ENCODE measurements around the gene PCED1A. TPM values are rescaled to one million over a fixed set of nuclear protein-coding genes. Genes with fewer than 3 reads are reported as not detected.

Gene PCED1A
- total and polyA plus RNA-seq, 9 of the 15 experiments (the other 6 are each of a cell fraction or from before 2014, with no cell fraction given): 1.5 to 11.5 (median 5.9) TPM

DNA sequence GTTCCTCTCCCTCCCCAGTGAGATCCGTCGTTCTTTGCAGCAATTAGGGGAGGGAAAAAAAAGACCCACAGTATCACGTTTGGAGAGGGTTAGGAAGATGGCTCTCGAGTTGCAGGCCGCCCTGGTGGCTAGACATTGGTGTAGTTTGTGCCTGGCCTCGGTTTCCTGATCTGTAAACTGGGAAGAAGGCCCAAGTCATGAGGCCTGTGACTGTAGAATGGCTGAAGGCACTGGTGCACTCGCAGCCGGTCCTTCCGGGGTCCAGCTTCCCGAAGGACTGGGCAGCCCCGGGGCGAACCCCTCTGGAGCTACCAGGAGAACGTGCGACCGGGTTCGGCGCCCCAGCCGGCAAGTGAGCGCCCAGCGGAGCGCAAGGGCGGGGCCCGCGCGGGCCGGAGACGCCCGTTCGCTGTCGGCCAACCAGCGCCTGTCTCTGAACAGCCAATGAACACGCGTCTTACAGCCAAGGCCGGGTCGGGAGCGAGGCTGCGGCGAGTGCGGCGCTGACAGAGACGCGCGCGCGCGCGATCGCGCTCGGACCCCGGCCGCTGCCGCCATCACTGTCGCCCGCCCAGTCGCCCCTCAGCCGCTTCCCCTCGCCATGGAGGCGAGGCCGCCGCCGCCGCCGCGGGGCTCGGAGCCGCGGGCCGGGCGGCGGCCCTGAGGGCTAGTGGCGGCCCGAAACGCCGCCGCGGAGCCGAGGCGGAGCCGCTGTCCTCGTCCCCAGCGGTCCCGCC, 32.7 kb upstream of the PCED1A start, which contains the start of gene PTPRA (continued):
- TF ChIP-seq AFF1 (IDR thresholded peaks at IDR 0.05; ENCODE audit: low read depth in 1 of 2, partially characterized antibody in 2 of 2) (no peak), ZNF431 (CRISPR knock-in tag; IDR thresholded peaks at IDR 0.05) (no peak), ZBTB34 (CRISPR knock-in tag; IDR thresholded peaks at IDR 0.05) (no peak), MAX (CRISPR knock-in tag; IDR thresholded peaks at IDR 0.05) (peak; percentile 65; the same call in 1 of the 2 replicates), CREB1 (IDR thresholded peaks at IDR 0.05) (peak; percentile 29; the same call in 1 of the 2 replicates), CREB1 (CRISPR knock-in tag; IDR thresholded peaks at IDR 0.05) (peak; percentile 32; the same call in 1 of the 2 replicates), BHLHE40 (IDR thresholded peaks at IDR 0.05; ENCODE audit: low read length) (peak; percentile 70), ZNF3 (CRISPR knock-in tag; IDR thresholded peaks at IDR 0.05) (no peak), TOE1 (IDR thresholded peaks at IDR 0.05; ENCODE audit: borderline replicate concordance) (no peak), TOE1 (CRISPR knock-in tag; IDR thresholded peaks at IDR 0.05; ENCODE audit: borderline replicate concordance, low read depth) (no peak), RNF2 (IDR thresholded peaks at IDR 0.05) (no peak), MEF2D (tag; conservative IDR thresholded peaks at IDR 0.05; ENCODE audit: low read depth) (no peak), ZBTB43 (CRISPR knock-in tag; IDR thresholded peaks at IDR 0.05) (no peak; the same call in 1 of the 2 replicates), SMARCE1 (IDR thresholded peaks at IDR 0.05) (no peak), CEBPB (tag; IDR thresholded peaks at IDR 0.05) (no peak), ZNF184 (CRISPR knock-in tag; IDR thresholded peaks at IDR 0.05) (no peak), NONO (IDR thresholded peaks at IDR 0.05; ENCODE audit: low read depth in 2 of 2, low read length in 1 of 2) (peak; percentile 55 to 75; a peak in 3 of 4 replicates), CBX5 (IDR thresholded peaks at IDR 0.05; ENCODE audit: borderline replicate concordance, low read depth) (no peak), ZFX (CRISPR knock-in tag; IDR thresholded peaks at IDR 0.05) (peak; percentile 78), TRIM28 (IDR thresholded peaks at IDR 0.05) (no peak)
- TF ChIP-seq, protein P1, sequence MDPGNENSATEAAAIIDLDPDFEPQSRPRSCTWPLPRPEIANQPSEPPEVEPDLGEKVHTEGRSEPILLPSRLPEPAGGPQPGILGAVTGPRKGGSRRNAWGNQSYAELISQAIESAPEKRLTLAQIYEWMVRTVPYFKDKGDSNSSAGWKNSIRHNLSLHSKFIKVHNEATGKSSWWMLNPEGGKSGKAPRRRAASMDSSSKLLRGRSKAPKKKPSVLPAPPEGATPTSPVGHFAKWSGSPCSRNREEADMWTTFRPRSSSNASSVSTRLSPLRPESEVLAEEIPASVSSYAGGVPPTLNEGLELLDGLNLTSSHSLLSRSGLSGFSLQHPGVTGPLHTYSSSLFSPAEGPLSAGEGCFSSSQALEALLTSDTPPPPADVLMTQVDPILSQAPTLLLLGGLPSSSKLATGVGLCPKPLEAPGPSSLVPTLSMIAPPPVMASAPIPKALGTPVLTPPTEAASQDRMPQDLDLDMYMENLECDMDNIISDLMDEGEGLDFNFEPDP (CRISPR knock-in tag; IDR thresholded peaks at IDR 0.05): no peak
